Measurements from ENCODE around the gene CD300LB. TPM values are rescaled to one million over a fixed set of nuclear protein-coding genes. Genes with fewer than 3 reads are reported as not detected.
"Not testable (repeated sequence)": the region's sequence is repeated elsewhere in the genome, so short reads cannot be mapped to it uniquely, and the experiment has no call there.

CD300LB gene
- total RNA-seq, 1 donor = not detected

DNA sequence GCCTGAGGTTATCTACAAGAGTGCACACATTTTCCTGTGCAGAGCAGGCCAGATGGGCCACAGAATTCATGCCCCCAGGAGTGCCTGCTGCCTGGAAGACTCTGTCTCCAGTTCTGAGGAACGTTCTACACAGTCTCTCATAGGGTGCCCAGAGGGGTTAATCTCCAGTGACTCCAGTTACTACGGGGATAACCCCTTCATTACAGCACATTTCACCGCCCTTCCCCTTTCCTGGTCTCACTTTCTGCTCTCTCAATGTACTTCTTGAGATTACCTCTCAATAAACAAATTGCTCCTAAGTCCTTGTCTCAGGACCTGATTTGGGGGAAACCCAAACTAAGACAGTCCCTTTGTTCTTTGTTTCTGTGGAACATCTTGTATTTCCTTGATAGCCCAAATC is 30.3 kb upstream of the CD300LB start:
- TF ChIP-seq, protein P1, sequence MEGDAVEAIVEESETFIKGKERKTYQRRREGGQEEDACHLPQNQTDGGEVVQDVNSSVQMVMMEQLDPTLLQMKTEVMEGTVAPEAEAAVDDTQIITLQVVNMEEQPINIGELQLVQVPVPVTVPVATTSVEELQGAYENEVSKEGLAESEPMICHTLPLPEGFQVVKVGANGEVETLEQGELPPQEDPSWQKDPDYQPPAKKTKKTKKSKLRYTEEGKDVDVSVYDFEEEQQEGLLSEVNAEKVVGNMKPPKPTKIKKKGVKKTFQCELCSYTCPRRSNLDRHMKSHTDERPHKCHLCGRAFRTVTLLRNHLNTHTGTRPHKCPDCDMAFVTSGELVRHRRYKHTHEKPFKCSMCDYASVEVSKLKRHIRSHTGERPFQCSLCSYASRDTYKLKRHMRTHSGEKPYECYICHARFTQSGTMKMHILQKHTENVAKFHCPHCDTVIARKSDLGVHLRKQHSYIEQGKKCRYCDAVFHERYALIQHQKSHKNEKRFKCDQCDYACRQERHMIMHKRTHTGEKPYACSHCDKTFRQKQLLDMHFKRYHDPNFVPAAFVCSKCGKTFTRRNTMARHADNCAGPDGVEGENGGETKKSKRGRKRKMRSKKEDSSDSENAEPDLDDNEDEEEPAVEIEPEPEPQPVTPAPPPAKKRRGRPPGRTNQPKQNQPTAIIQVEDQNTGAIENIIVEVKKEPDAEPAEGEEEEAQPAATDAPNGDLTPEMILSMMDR (IDR thresholded peaks at IDR 0.05; ENCODE audit: insufficient read depth, low read depth, low read length) = no peak
- DNase-seq (ENCODE audit: low read depth) = no peak
- H3K4me3 ChIP-seq (ENCODE audit: low read depth, low read length) = no peak overlapping the region

DNA sequence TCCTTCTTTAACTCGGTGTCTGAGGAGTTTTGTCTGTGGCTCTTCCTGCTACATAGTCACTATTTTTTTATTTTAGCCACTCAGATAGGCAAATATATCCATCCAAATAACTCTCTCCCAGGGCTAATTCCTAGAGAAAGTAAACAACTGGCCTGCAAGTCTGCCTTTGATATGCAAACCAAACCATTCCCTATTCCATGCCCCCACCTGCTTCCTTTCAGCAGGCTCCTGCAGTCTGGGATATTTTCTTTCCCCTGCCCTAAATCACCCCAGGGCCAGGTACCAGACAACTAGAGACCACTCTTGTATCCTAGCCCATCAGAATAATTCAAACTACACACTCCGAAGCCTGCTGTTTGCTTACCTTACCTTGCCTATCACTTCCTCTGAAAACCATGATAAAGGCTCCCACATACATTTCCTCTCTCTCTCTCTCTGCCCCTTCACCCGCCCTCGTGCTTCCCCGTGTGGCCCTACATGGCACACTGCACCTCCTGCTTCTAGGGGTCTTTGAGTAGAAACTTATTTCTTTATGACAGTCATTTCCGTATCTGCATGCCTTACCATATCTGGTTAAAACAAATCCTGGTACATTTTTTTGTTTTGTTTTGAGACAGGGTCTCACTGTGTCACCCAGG is 27.7 kb upstream of the CD300LB start:
- H3K4me3 ChIP-seq (ENCODE audit: low read depth, low read length) = no peak overlapping the region
- TF ChIP-seq, protein P1 (IDR thresholded peaks at IDR 0.05; ENCODE audit: insufficient read depth, low read depth, low read length) = no peak
- no peak for DNase-seq (ENCODE audit: low read depth)

DNA sequence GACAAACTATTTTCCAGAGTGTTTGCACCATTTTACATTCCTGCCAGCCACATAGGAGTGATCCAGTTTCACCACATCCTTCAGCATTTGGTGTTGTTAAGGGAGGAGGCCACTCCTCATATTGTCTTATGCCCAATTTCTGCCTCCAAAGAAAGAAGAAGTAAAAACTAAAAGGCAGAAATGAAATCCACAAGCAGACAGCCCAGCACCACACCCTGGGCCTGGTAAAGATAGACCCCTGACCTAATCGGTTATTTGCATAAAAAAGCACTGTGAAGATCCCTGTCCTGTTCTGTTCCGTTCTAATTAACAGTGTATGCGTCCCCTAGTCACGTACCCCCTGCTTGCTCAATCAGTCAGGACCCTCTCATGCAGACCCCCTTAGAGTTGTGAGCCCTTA is 27.1 kb upstream of the CD300LB start:
- H3K4me3 ChIP-seq (ENCODE audit: low read depth, low read length); DNase-seq (ENCODE audit: low read depth): not testable (repeated sequence)

DNA sequence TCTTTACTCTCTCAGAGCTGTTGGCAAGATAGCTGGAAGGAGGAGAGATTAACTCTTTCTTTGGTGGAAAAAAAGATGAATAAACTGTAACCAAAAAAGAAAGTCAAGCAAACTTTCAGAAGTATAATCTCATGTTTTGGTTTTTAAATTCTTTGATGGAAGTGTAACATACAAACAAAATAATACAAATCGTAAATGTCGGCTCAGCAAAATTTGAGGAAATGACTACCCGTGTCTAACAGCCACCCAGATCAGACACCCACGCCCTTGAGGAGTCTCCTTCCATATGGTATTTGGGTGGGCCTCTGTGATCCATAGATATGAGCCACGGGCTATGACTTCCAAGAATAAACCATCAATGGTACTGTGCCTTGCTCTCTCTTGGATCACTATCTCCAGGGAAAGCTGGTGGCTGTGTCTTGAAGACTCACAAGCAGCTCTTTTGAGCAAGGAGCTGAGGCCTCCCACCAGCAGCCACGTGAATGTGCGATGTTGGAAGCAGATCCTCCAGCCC is 24.2 kb upstream of the CD300LB start:
- H3K4me3 ChIP-seq (ENCODE audit: low read depth, low read length) = no peak overlapping the region
- no peak for DNase-seq (ENCODE audit: low read depth)
- TF ChIP-seq, protein P1 (IDR thresholded peaks at IDR 0.05; ENCODE audit: insufficient read depth, low read depth, low read length) = no peak

DNA sequence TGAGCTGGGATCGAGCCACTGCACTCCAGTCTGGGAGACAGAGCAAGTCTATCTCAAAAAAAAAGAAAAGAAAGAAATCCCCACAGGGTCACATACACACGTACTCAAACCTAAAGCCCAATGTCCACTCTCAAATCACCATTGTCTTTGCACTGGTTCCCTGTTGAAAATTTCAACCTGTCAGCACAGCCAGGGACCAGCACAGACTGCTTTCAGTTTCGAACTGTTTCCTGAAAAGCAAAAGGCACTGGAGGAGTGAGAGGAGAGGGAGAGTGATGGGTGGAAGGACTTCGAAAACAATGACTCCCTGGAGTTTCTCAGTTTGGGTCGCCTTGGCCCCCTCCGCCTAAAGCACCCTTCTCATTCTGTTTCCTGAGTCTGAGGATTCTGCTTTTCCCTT is 23.6 kb upstream of the CD300LB start:
- no peak overlapping the region for H3K4me3 ChIP-seq (ENCODE audit: low read depth, low read length)
- no peak for DNase-seq (ENCODE audit: low read depth)
- TF ChIP-seq, protein P1 (IDR thresholded peaks at IDR 0.05; ENCODE audit: insufficient read depth, low read depth, low read length) = no peak

DNA sequence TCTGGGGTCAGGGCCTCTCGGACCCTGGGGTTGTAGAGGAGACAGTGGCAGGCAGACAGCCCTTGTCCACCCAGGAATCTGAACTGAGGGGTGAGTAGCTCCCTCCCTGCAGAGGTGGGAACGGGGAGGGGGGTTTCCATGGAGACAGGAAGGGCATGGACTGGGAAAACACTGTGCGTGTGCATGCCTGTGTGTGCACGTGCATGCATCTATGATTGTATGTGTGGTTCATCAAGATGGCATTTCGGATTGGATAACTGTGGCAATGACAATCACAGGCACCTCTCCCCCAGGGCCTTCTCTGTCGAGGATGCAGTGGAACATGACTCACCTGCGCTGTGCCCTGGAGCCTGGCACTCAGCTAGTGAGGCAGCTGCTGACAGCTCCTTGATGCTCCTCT is 20.8 kb upstream of the CD300LB start:
- no peak for DNase-seq (ENCODE audit: low read depth)
- TF ChIP-seq, protein P1 (IDR thresholded peaks at IDR 0.05; ENCODE audit: insufficient read depth, low read depth, low read length) = no peak
- H3K4me3 ChIP-seq (ENCODE audit: low read depth, low read length) = no peak overlapping the region

DNA sequence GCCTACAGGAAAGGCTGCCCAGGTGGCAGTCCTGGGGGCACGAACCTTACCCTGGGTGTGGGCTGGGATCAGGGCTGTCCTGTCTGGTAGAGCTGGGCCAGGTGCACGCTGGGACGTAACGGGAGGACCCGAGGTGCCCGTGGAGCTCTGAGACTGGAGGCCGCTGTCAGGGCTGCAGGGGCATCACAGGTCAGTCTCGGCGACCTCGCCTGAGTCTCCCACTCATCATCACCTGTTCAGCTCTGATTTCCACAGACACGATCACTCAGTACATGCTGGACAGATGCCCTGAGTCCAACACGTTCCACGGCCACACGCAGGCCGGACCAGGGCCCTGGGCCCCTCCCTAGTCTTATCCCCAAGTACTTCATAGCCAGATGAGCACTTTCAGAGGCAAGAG is 19.3 kb upstream of the CD300LB start:
- no peak overlapping the region for H3K4me3 ChIP-seq (ENCODE audit: low read depth, low read length)
- no peak for DNase-seq (ENCODE audit: low read depth)
- TF ChIP-seq, protein P1 (IDR thresholded peaks at IDR 0.05; ENCODE audit: insufficient read depth, low read depth, low read length) = no peak

Data from fibroblast of villous mesenchyme (primary cell).